ENCODE results near the gene PYCARD.
"Not testable (repeated sequence)": the region's sequence is repeated elsewhere in the genome, so short reads cannot be mapped to it uniquely, and the experiment has no call there.

PYCARD gene

GRCh38 chr16:31196324-31197088 is 6.1 kb downstream of the PYCARD start:
- CTCF ChIA-PET = interaction anchor here (1.0 kb wide), 1 partner anchor 261 kb away, joined by 3 read pairs; no protein-coding TSS in a partner anchor
- no peak for TF ChIP-seq CTCF (IDR thresholded peaks at IDR 0.05; ENCODE audit: control extremely low read depth, extremely low read depth, low read depth, missing control alignments)
- POLR2A ChIA-PET = interaction anchor here (0.6 to 2.4 kb wide), 3 partner anchors 13 to 223 kb away, joined by 5 to 6 read pairs (median 5); no protein-coding TSS in a partner anchor
- DNase-seq (ENCODE audit: extremely low spot score) = no peak

GRCh38 chr16:31195861-31196260 is 6.7 kb downstream of the PYCARD start:
- CTCF ChIA-PET = interaction anchor here (1.0 kb wide), 1 partner anchor 262 kb away, joined by 3 read pairs; no protein-coding TSS in a partner anchor
- DNase-seq (ENCODE audit: extremely low spot score) = not testable (repeated sequence)
- POLR2A ChIA-PET = interaction anchor here (0.6 to 2.4 kb wide), 3 partner anchors 12 to 224 kb away, joined by 5 to 6 read pairs (median 5); no protein-coding TSS in a partner anchor

DNA sequence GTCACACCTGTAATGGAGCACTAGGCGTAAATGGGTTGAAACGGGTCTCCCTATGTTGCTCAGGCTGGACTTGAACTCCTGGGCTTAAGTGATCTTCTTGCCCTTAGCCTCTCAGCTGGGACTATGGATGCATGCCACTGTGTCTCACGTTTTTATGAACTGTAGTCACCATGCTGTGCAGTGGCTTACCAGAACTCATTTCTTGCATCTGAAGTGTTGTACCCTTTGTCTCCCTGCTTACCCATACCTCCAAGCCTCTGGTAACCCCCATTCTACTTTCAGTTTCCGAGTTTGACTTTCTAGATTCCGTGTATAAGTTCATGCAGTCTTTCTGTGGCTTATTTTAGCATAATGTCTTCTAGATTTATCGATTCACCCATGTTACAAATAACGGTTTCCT is 7.7 kb downstream of the PYCARD start:
- DNase-seq (ENCODE audit: extremely low spot score) = no peak
- no peak for TF ChIP-seq CTCF (IDR thresholded peaks at IDR 0.05; ENCODE audit: control extremely low read depth, extremely low read depth, low read depth, missing control alignments)
- ChIA-PET CTCF (no interaction called here), POLR2A (interaction anchor here (2.4 kb wide), 1 partner anchor 11 kb away, joined by 6 read pairs; no protein-coding TSS in a partner anchor)

- POLR2A ChIA-PET = interaction anchor here (1.3 to 2.9 kb wide), 3 partner anchors 8 to 14 kb away, joined by 3 to 21 read pairs (median 16); partner anchors contain the start of gene FUS
- no peak for DNase-seq (ENCODE audit: extremely low spot score)
- no peak for TF ChIP-seq CTCF (IDR thresholded peaks at IDR 0.05; ENCODE audit: control extremely low read depth, extremely low read depth, low read depth, missing control alignments)
- CTCF ChIA-PET = no interaction called here
These were observed 8.7 kb downstream of the PYCARD start for GRCh38 chr16:31193874-31194273.

DNA sequence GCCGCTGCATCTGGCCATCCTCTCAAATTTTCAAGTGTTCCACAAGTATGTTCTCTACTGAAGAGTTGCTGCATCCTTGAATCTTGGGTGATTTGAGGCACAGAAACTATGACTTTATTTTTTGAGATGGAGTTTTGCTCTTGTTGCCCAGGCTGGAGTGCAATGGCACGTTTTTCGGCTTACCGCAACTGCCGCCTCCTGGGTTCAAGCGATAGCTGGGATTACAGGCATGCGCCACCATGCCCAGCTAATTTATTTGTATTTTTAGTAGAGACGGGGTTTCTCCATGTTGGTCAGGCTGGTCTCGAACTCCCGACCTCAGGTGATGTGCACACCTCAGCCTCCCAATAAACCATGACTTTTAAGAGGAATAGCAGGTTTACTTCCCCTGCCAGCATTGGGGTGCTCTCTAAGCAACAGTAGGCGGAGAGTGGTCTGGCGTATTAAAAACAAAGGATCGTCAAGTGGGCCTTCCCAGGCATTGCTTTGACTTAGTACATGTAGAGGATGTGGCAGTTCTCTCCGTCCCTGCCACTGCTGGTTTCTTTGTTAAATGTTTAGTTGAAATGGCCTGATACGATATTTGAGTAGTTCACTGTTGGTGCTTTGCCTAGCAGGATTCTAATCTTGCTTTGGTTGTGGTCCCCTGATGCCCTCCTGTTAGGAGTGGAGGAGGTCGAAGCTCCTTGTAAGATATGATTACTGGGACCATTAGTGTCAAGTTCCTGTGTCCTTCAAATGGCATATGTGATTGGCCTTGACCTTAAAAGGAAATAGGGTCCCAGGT is 9.5 kb downstream of the PYCARD start:
- no peak for DNase-seq (ENCODE audit: extremely low spot score)
- TF ChIP-seq CTCF (IDR thresholded peaks at IDR 0.05; ENCODE audit: control extremely low read depth, extremely low read depth, low read depth, missing control alignments) = no peak
- ChIA-PET POLR2A (interaction anchor here (1.3 to 2.9 kb wide), 3 partner anchors 7 to 13 kb away, joined by 3 to 21 read pairs (median 16); partner anchors contain the start of gene FUS), CTCF (interaction anchor here (0.8 kb wide), 1 partner anchor 10 kb away, joined by 3 read pairs; the partner anchor contains the start of gene PYCARD)

DNA sequence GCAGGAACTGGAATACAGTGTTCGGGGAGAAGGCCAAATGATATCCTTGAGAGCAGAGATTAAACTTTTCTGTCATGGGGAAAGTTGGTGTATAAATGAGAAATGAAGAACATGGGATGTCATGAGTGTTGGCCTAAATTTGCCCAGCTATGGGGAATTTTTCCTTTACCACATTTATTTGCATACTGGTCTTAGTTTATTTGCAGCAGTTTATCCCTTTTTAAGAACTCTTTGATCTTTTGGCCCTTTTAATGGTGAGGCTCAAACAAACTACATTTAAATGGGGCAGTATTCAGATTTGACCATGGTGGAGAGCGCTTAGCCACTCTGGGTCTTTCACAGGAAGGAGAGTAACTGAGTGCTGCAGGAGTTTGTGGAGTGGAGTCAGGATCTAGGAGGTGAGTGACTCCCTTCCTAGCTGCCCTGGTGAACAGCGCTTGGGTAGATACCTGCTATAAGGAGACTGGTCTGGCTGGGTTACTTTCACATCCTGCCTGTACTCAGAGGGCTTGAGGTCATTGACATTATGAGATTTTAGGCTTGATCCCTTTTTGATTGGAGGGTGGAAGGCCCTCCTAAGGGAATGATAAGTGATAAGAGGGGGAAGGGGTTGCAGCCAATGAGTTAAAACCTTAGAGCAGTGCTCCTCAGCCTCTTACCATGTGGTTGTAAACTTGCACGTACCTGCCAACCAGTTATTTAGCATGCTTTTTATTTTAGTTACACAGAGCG is 10.7 kb downstream of the PYCARD start:
- no peak for TF ChIP-seq CTCF (IDR thresholded peaks at IDR 0.05; ENCODE audit: control extremely low read depth, extremely low read depth, low read depth, missing control alignments)

More for the DNA sequence above, 10.7 kb downstream of the PYCARD start:
- CTCF ChIA-PET = interaction anchor here (1.2 kb wide), 1 partner anchor 252 kb away, joined by 4 read pairs; no protein-coding TSS in a partner anchor
- POLR2A ChIA-PET = interaction anchor here (0.6 to 2.9 kb wide), 3 partner anchors 8 to 682 kb away, joined by 7 to 21 read pairs (median 16); partner anchors contain the start of genes FUS and ZNF267
- no peak for DNase-seq (ENCODE audit: extremely low spot score)
